NOMO-1 treated with DMSO at 0.1 percent for 48 hours (cell line): Measurements from ENCODE around the gene PCK2.

ENCODE experiments used
- DNase-seq: peaks from one replicate; lab custom pipeline; 2025; ENCODE audit not compliant: unreplicated experiment; lab: John Stamatoyannopoulos, UW

The PCK2 gene

DNA sequence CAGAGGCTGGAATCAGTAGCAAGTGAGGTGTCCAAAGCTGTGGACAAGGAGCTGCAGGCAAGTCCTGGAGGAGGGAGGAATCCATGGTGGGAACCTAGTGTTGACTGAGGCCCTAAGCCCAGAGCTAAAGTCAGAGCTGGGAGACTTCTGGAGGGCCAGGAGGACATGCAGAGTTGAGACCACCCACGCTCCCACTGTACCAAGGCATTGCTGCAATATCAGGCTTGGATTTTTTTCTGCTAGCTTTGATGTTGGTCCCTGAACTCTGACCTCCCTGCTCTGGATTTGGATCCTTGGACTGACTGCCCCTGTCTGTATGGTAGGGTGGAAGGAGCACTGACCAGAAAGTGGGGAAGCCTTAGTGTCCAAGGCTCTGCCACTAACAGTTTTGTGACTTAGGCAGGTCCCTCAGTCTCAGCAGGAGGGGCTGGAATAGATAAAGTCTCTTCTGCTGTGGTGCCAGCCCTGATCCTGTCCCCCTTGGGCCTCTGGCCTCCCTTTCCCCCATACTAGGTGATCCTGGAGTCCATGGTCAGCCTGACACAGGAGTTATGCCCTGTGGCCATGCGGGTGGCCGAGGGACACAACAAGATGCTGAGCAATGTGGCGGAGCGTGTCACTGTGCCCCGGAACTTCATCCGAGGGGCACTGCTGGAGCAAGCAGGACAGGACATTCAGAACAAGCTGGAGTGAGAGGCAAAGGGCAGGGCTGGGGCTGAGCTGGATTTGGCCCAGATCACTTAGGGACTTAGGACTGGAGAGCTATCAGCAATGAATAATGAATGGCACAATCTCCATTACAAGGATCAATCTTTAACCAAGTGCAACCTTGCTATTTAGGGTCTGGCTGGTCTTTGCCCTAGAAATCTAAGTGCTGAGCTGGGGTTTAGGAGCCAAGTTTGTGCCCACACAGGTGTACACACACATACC is 32.9 kb upstream of the PCK2 start:
- no peak for DNase-seq

DNA sequence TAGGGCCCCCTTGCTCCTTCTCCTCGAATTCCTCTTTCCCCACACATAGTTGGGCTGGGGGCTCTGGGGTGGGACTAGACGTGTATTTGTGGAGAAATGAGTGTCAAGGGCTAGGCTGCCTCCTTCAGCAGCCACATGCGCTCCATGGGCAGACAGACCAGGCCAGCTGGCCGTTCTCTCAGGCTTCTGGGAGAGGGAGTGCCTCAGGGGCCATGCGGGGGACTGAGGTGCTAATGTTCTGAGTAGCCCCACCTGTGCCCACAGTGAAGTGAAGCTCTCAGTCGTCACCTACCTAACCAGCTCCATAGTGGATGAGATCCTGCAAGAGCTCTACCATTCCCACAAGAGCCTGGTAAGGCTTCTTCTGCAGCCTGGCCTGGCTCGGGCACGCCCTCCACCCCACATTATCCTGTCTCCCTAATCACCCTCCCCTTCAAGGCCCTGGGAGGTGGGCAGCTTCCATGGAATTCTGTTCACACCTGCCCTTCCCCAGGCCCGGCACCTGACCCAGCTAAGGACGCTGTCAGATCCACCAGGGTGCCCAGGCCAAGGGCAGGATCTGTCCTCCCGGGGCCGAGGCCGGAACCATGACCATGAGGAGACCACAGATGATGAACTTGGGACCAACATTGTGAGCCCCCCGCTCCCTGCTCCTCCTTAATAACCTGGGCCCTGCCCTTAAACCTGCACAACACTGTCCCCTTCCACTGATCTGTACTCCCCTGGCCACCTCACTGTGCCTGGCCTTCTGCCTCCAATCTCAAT is 31.7 kb upstream of the PCK2 start:
- no peak for DNase-seq

DNA sequence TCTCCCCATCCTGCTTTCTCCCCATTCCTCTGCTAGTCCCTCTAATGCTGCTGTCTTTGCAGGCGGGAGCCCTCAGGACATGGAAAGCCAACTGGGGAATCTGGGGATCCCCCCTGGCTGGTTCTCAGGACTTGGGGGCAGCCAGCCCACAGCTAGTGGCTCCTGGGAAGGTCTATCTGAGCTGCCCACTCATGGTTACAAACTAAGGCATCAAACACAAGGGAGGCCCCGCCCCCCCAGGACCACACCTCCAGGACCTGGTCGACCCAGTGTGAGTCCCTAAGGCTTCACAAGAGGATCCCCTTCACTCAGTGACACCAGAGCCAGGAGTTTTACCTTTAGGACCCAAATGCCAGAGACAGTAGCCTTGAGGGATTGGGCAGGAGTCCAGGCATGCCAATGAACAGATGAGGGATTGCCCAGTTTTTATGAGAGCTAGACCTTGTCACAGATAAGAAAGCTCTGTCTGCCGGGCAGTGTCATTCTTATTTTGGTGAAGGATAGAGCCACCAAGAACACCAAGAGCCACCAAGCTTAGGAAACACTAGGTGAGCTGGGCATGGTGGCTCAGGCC is 30.8 kb upstream of the PCK2 start:
- DNase-seq: no peak

DNA sequence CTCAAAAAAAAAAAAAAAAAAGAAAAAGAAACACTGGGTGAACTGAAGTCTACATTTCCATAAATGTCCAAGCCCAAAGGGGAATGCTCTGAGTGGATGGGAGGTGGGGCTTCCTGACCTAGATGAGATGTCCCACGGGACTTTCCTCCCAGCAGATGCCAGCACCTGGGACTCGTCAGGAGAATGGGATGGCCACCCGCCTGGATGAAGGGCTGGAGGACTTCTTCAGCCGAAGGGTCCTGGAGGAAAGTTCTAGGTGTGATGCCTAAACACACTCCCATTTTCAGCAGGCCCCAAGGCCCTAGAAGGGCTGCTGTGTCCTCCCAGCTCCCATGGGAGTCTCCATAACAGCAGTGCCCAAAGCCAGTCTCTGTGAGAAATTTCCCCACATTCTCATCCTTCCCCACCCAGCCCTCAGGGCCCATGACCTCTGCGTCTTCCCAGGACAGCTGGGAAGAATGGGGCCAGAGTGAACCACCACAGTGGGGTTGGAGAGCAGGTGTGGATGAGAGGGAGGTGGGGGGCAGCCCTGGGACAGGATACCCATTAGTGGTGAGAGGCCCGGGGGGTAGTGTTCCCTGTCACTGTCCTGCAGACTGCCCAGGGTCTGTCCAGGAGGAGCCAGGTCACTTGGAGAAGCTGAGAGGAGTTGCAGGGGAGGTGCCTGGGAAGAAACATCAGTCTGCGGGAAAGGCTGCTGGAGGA is 29.9 kb upstream of the PCK2 start:
- DNase-seq: no peak

DNA sequence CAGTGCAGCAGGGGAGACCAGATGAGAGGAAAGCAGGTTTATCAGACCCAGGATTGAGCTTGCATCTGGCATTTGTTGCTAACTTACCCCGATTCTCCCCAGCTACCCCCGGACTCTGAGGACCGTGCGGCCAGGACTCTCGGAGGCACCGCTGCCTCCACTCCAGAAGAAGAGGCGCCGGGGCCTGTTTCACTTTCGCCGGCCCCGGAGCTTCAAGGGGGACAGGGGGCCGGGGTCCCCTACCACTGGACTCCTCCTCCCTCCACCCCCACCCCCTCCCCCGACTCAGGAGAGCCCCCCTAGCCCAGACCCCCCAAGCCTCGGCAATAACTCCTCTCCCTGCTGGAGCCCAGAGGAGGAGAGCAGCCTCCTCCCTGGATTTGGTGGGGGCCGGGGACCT is 29.3 kb upstream of the PCK2 start:
- no peak for DNase-seq

DNA sequence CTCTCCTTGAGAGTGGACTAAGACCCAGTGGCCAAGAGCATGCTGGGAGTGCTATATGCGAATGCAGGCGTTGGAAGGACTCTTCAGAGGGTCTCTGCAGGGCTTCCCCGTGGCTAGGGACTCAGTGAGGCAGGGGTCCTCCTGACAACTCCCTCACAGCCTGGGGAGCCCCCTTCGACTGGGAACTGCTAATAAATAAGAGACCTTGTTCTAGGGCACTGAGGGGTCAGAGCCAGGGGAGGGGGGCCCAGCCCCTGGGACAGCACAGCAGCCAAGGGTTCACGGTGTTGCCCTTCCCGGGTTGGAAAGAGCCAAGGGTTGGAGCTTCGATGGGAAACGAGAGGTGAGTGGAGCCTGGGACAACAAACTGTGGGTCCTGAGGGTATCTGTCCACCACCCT is 28.7 kb upstream of the PCK2 start:
- DNase-seq: no peak

DNA sequence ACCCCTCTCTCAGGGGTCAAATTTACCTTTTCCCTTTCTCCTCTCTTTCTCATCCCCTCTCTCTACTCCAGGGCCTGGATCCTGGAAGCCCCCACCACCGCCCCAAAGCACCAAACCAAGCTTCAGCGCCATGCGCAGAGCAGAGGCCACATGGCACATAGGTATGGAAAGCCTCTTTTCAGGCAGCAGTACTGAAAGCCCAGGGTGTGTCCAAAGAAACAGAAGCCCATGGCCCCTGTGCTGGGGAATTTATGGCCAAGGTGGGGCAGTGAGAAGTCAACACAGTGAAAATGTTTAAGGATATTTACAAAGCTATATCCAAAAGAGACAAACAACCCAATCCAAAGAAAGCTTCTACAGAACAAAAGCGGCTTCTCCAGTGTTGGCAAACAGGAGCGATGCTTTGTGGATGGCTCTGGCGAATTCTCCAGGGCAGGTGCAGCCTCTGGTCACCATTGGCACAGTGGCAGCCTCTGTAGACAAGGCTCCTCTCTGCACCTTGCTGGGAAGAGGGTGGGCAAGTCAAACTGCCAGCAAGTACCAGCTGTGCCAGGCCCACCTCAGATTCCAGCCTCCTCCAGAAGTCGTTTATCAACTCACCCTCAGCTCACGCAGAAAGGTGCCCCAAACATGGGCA is 27.5 kb upstream of the PCK2 start:
- DNase-seq: no peak

DNA sequence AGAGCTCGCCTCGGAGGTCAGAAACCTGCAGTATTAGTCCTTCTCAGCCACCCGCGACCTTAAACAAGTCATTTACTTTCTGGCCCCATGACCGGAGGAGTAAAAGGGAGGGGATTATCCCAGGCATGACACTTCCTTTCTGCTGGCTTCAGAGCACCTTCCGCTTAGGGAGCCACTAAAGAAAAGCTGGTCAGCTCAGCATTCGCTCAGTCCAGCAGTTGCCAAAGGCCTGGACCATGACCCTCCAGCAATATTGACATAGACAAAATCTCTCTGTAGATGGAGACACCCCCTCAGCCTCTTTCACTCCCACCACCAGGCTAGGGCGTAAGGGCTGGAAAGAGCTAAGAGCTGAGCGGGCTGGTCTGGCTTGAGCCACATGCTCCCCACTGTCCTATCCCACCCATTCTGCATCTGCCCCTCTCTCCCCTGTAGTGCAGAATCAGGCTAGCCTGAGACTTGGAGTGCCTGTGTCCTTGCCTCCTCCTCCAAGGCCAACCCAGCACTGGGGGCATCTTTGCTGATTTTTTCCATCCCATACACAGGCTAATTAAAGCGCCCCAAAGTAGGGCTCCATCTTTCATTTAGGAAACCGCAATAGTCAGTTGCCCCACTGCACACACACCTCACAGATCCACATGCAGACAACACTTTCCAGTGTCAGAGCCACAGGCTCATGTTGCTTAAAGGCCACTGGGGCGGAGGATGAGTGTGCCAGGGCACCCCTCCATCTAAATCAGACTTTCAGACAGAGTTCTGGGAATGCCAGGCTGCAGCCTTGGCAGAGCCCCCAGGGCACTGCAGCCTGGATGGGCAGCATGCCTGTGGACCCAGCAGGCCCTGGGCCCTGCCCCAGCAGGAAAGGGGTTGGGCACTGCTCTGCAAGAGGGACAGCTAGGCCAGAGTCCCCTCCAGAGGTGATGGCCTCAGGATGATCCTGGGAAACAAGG is 26.7 kb upstream of the PCK2 start:
- no peak for DNase-seq

DNA sequence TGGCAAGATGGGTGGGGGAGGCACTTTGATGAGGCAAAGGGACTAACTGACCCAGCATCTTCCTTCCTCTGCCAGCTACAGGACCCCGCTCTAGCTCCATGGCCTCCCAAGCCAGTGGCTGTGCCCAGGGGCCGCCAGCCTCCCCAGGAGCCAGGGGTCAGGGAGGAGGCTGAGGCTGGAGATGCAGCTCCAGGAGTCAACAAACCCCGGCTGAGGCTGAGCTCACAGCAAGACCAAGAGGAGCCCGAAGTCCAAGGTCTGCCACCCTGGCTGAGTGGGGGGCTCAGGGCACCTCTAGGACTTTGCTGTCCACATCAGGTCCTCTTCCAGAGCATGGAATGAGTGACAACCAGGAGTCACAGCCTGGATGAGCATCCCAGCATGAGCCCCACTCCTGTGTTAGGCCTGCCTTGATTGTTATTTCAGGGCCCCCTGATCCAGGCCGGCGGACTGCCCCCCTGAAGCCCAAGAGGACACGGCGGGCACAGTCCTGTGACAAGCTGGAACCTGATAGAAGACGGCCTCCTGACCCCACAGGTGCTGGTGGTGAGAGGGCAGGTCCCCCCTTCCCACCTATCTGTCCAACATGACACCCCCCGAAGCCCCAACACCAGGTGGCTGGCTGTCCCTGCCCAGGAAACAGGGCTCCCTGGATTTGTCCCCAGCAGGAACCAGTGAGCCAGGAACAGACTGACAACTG is 25.2 kb upstream of the PCK2 start:
- DNase-seq: no peak

DNA sequence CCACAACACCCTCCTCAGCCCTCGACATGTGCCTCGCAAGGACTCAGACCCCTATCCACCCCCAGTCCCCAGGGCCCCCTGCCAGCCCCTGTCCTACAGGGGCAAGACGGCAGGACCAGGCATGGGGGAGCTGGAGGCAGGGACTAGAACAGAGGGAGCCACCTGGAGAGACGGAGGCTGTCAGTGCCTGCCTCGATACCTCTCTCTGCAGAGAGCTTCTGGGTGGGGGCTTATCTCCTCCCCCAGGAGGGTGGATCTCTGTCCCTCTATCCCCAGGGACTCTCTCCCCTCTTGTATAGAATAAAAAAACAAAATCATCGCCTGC is 24.7 kb upstream of the PCK2 start:
- no peak for DNase-seq

DNA sequence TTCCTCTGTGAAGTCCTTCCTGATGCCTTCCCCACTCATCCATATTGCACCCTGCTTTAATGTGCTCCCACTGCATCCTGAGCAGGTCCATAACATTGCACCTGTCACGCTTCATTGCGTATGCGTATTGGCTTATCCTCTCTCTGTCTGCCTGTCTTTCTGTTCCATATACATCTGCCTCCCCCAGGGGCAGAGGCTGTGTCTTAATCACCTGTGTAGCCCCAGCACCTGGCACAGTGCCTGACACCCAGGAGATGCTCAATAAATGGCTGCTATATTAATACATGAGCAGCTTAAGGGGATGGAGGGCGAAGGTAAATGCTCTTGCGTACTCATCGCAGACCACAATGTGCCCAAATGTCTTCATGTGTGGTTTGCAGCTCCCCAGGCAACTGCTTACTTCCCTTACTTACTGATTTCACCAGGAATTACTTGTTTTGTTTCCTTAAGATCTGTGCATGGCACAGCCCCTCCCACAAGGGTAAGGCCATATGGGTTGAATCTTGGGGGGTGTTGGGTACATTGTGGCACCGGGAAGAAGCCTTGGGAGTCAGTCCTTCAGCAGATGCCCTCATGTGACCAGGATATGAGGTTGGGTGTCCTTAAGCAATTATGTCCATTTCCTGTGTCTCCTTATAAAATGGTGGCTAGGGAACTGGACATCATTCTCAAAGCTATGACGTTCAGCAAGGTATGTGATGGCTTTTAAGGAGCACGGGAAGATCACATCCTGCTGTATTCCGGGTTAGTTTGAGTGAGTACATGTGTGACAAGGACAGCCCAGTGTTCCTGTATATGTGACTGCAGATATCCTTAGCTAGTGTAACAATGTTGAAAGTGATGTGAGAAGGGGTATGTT is 23.6 kb upstream of the PCK2 start:
- DNase-seq: peak; percentile 26

DNA sequence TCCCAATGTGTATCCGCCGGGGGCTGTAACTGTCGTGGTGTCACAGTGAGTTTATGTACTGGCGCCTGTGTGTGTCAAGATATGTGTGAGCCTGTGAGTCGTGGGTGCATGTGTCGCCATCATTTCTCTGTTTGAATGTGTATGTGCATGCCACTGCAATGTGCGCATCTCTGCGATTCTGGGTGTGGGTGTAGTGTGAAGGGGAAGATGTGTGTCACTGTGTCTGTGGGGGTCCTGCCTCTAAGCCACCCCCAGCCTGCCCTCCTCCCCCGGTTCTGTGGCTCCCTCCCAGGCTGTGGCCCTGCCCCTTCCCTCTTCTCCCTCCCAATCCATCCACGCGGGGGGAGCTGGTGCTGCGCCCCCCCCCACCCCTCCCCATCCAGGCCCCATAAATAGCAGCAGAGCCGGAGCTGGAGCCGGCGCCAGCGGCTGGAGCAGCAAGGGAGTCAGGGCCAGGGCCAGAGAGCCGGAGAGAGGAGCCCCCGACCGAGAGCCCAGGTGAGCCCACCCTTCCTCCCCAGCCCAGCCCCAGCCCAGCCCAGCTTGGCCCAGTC is 22.9 kb upstream of the PCK2 start, which contains the start of gene CPNE6:
Gene CPNE6, plus strand, starts transcription at position 419 of the 554 bp plus-strand sequence. CDS start 1,375 bp downstream, outside the sequence.
- no peak for DNase-seq

DNA sequence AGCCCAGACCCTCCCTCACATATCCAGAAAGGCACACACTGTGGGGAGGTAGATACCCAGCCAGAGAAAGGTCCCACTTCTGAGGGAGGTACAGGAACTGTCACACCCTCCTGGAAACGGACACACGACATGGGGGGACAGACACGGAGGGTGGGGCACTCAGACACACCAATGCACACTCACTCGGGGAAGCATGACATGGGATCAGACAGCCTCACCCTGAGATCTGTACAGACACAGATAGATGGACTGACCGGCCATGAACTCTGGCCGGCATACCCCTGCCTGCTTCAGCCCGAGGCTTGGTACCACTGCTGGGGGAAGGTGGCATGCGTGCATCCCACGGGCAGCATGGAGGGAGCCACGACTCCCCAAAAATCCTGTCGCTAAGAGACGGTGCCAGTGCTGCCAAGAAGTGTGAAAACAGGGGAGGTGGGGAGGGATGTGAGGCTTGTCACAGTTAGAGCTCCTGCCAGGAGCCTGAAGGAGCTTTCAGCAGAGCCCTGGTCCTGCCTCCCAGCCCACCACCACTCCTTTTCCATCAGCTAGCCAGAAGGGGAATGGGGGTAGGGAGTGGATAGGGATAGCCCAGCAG is 22.2 kb upstream of the PCK2 start:
- DNase-seq: no peak

DNA sequence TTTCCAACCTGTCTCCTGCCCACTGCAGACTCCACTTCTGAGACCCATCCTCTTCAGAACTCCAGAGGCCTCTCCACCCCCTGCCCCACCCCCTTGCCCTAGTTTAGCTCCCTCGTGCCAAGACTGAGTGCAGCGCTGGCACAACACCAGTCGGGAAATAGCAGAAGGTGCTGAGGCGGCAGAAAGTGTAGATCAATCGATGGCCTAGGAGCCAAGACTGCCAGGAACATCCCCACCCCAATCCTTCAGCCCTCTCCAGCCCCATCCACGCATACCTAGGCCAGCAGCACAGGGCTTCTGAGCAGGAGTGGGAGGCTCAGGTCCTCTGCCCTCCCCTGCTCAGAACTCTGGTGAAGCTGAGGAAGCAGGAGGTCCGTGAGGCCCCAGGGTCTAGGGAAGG is 21.7 kb upstream of the PCK2 start:
- DNase-seq: no peak

DNA sequence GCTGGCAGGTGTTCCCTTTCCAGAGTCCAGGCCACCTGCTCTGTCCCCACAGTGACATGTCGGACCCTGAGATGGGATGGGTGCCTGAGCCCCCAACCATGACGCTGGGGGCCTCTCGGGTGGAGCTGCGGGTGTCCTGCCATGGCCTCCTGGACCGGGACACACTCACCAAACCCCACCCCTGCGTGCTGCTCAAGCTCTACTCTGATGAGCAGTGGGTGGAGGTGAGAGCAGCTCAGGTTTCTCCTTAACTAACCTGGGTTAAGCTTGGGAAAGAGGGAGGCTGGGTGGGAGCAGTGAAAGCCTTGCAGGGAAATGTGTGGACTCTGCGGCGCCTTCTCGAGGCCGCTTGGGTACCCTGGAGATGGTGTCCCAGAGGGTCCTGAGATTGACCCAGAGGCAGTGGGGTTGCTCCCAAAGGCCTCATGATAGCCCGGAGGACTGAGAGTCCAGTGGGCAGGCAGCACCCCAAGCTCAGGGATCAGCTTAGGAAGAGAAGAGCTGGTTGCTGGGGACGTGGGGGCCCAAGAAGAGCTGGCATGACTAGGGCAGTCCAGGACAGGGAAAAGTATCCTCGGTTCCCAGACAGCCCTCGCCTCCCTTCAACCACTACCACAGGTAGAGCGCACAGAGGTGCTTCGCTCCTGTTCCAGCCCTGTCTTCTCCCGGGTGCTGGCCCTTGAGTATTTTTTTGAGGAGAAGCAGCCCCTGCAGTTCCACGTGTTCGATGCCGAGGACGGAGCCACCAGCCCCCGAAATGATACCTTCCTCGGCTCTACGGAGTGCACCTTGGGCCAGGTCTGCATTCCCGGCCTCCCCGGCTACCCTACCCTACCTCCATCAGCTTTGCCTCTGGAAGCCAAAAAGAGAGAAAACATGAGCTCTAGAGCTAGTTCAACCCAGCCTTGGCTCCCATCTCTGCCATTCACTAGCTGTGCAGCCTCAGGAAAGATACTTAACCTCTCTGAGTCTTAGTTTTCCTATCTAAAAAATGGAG is 20.9 kb upstream of the PCK2 start:
- no peak for DNase-seq
